IMR-90 (cell line): ENCODE data around the gene HSD3B1. TPM values are rescaled to one million over a fixed set of nuclear protein-coding genes. Genes with fewer than 3 reads are reported as not detected.
"Not testable (repeated sequence)": the region's sequence is repeated elsewhere in the genome, so short reads cannot be mapped to it uniquely, and the experiment has no call there.

Experiments used
- ATAC-seq: fragments of 200-7000 bp; cut with Tn5 transposase; 2 replicates; pipeline ENCODE4 v1.9.1; 2020; ENCODE audit warnings: low read depth, mild to moderate bottlenecking, moderate library complexity
- BruUV-seq: library from RNA; stranded (reverse); fragments of 400-500 nt; replicated peaks from 2 replicates; lab custom pipeline; 2021; lab: Mats Ljungman, UMichigan
- CTCF ChIA-PET: fragments of 300-600 bp; formaldehyde crosslinking; extraction: SDS; loops from one replicate; lab custom pipeline; 2021; ENCODE audit warnings: antibody characterized with exemption; lab: Yijun Ruan, JAX
- POLR2A ChIA-PET: fragments of 300-600 bp; sonication (Branson Sonifier 250); formaldehyde crosslinking; loops from one replicate; lab custom pipeline; 2022; ENCODE audit warnings: antibody characterized with exemption; ENCODE audit not compliant: unreplicated experiment; lab: Charles Lee
- DNase-seq: peaks from one replicate; pipeline ENCODE4 v3.0.0; 2013
- H2AFZ ChIP-seq: replicated peaks from 2 replicates; pipeline ENCODE3; 2013; ENCODE audit warnings: low read length, mild to moderate bottlenecking; ENCODE audit not compliant: poor library complexity
- H2AK5ac ChIP-seq: 2 replicates; pipeline ENCODE4 v1.6.1; 2013; ENCODE audit warnings: low read depth, low read length, inconsistent platforms
- H2AK9ac ChIP-seq: replicated peaks from 2 replicates; pipeline ENCODE3; 2013; ENCODE audit warnings: mild to moderate bottlenecking, low read depth, low read length, moderate library complexity; ENCODE audit not compliant: poor library complexity
- H2BK120ac ChIP-seq: 2 replicates; pipeline ENCODE4 v1.6.1; 2013; ENCODE audit warnings: low read depth, low read length, inconsistent platforms
- H2BK15ac ChIP-seq: 3 replicates; pipeline ENCODE4 v1.6.1; 2013; ENCODE audit warnings: low read depth, low read length, inconsistent platforms
- H2BK20ac ChIP-seq: 2 replicates; pipeline ENCODE4 v1.6.1; 2013; ENCODE audit warnings: low read depth, mild to moderate bottlenecking, inconsistent platforms, low read length, moderate library complexity
- H2BK5ac ChIP-seq: 2 replicates; pipeline ENCODE4 v1.6.1; 2013; ENCODE audit warnings: mild to moderate bottlenecking, low read depth, low read length, inconsistent platforms; ENCODE audit not compliant: poor library complexity, severe bottlenecking
- H3K14ac ChIP-seq: replicated peaks from 2 replicates; pipeline ENCODE4 v1.6.1; 2013; ENCODE audit warnings: low read depth, low read length, inconsistent platforms
- H3K18ac ChIP-seq: 2 replicates; pipeline ENCODE4 v1.6.1; 2013; ENCODE audit warnings: low read depth, low read length, control low read depth
- H3K23ac ChIP-seq: 2 replicates; pipeline ENCODE4 v1.6.1; 2013; ENCODE audit warnings: low read depth, low read length, inconsistent platforms
- H3K27ac ChIP-seq: 2 replicates; pipeline ENCODE4 v1.5.1; 2013; ENCODE audit warnings: mild to moderate bottlenecking, control low read depth, low read length; ENCODE audit not compliant: insufficient read depth
- H3K27me3 ChIP-seq: 2 replicates; pipeline ENCODE4 v1.6.1; 2013; ENCODE audit warnings: low read length; ENCODE audit not compliant: control insufficient read depth, insufficient read depth
- H3K36me3 ChIP-seq: 2 replicates; pipeline ENCODE4 v1.6.1; 2013; ENCODE audit warnings: low read length, mixed read lengths; ENCODE audit not compliant: control insufficient read depth, insufficient read depth
- H3K4ac ChIP-seq: 2 replicates; pipeline ENCODE4 v1.6.1; 2013; ENCODE audit warnings: low read depth, low read length, inconsistent platforms
- H3K4me1 ChIP-seq: 2 replicates; pipeline ENCODE4 v1.6.1; 2013; ENCODE audit warnings: low read length, mixed read lengths; ENCODE audit not compliant: control insufficient read depth, insufficient read depth
- H3K4me2 ChIP-seq: 2 replicates; pipeline ENCODE4 v1.6.1; 2013; ENCODE audit warnings: low read depth, mild to moderate bottlenecking, control low read depth, low read length, moderate library complexity
- H3K4me3 ChIP-seq: 2 replicates; pipeline ENCODE4 v1.5.1; 2013; ENCODE audit warnings: low read depth, mild to moderate bottlenecking, control low read depth, low read length, moderate library complexity; ENCODE audit not compliant: insufficient read depth
- H3K56ac ChIP-seq: 2 replicates; pipeline ENCODE4 v1.6.1; 2013; ENCODE audit warnings: low read length, inconsistent platforms; ENCODE audit not compliant: insufficient read depth; ENCODE audit errors: extremely low read depth
- H3K79me1 ChIP-seq, 2 experiments: 2 replicates each; pipeline ENCODE4 v1.6.1; 2013; ENCODE audit warnings: low read length in 2 of 2, inconsistent platforms in 1 of 2, low read depth in 1 of 2
- H3K9ac ChIP-seq: 2 replicates; pipeline ENCODE4 v1.6.1; 2013; ENCODE audit warnings: low read depth, low read length, control low read depth
- H3K9me1 ChIP-seq: 2 replicates; pipeline ENCODE4 v1.6.1; 2013; ENCODE audit warnings: low read length, inconsistent platforms; ENCODE audit not compliant: insufficient read depth
- H3K9me3 ChIP-seq: 2 replicates; pipeline ENCODE4 v1.6.1; 2013; ENCODE audit warnings: low read length; ENCODE audit not compliant: control insufficient read depth, insufficient read depth
- H4K20me1 ChIP-seq: 2 replicates; pipeline ENCODE4 v1.6.1; 2013; ENCODE audit warnings: low read length, inconsistent platforms; ENCODE audit not compliant: insufficient read depth
- H4K5ac ChIP-seq: 2 replicates; pipeline ENCODE4 v1.6.1; 2013; ENCODE audit warnings: mild to moderate bottlenecking, low read depth, low read length, control low read depth
- H4K8ac ChIP-seq, 2 experiments: 2 replicates each; pipeline ENCODE4 v1.6.1; 2013; ENCODE audit warnings: low read depth in 2 of 2, low read length in 2 of 2, control low read depth in 1 of 2, inconsistent platforms in 1 of 2
- H4K91ac ChIP-seq: 2 replicates; pipeline ENCODE4 v1.6.1; 2013; ENCODE audit warnings: low read depth, low read length, inconsistent platforms; ENCODE audit not compliant: insufficient read depth
- WGBS, 2 experiments: methylation state at CpG; one replicate each; pipeline versions ENCODE4 v1.1.5 to v1.1.7; 2013; ENCODE audit warnings: missing lambda C conversion rate in 2 of 2; ENCODE audit not compliant: insufficient read length in 1 of 2; ENCODE audit errors: extremely low coverage in 2 of 2; 5-methylcytosine and 5-hydroxymethylcytosine counted together
- dilution Hi-C: fragments of 300-500 bp; cut with HindIII; formaldehyde crosslinking; loops from one replicate; pipeline ENCODE4 v1.14.3; 2018; ENCODE audit warnings: low sequenced_read_pairs; ENCODE audit not compliant: unreplicated experiment
- in situ Hi-C: fragments of 300-500 bp; cut with MboI; formaldehyde crosslinking; loops from 3 replicates; pipeline ENCODE4 v1.14.3; 2019; ENCODE audit warnings: low sequenced_read_pairs, inconsistent platforms, mixed read lengths
- intact Hi-C: fragments of 100-400 bp; cut with micrococcal nuclease; formaldehyde crosslinking; loops from 2 replicates; pipeline ENCODE4 v1.10.0; 2022
- polyA plus RNA-seq, 3 experiments: library from polyadenylated mRNA; depleted of rRNA; stranded (reverse); fragments of >200 nt; gene quantifications; 2 replicates each; pipeline ENCODE4 v1.2.3, GENCODE V29; 2012; ENCODE audit warnings: low replicate concordance in 1 of 3
- total RNA-seq: library from RNA; depleted of rRNA; stranded (reverse); fragments of >200 nt; gene quantifications from 2 replicates; pipeline ENCODE4 v1.2.3, GENCODE V29; 2012

HSD3B1 gene
- total and polyA plus RNA-seq, 2 of the 4 experiments (the other 2 are of a cell fraction): not detected

DNA sequence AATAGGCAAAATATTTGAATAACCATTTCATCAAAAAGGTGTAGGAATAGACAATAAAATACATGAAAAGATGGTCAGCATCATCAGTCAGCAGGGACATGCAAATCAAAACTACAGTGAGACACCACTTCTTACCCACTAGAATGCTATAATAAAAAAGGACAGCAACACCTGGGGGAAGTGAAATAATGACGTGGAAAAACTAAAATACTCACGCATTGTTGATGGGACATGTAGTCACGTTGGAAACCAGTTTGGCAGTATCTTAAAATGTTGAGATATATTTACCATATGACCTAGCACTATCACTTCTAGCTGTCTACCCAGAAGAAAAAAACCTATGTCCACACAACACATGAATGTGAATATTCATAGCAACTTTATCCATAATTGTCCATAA, 53.4 kb downstream of the HSD3B1 start:
- H3K4me2 ChIP-seq, H4K20me1 ChIP-seq, dilution Hi-C loops, H3K56ac ChIP-seq, POLR2A ChIA-PET, H3K9ac ChIP-seq, H3K18ac ChIP-seq, H2AFZ ChIP-seq, H3K4me1 ChIP-seq, H4K91ac ChIP-seq, H3K79me1 ChIP-seq, H3K23ac ChIP-seq, H4K8ac ChIP-seq, BruUV-seq, H3K9me3 ChIP-seq, H3K14ac ChIP-seq, H3K4me3 ChIP-seq, intact Hi-C loops, CTCF ChIA-PET, H2BK5ac ChIP-seq, H3K36me3 ChIP-seq, H3K4ac ChIP-seq, DNase-seq, H2BK120ac ChIP-seq, ATAC-seq, H3K27me3 ChIP-seq, H3K9me1 ChIP-seq, H2AK9ac ChIP-seq, H3K27ac ChIP-seq, H2AK5ac ChIP-seq, H2BK20ac ChIP-seq, in situ Hi-C loops, H4K5ac ChIP-seq, H2BK15ac ChIP-seq: not testable (repeated sequence)
- WGBS, 2 experiments: no CpG with 5 or more reads among the region's 3 CpGs
